NB4 (cell line): ENCODE results near the gene SLC22A2.
"Not testable (repeated sequence)": the region's sequence is repeated elsewhere in the genome, so short reads cannot be mapped to it uniquely, and the experiment has no call there.

Experiments
- TF ChIP-seq, protein P1 (sequence below): IDR thresholded peaks from 2 replicates; pipeline ENCODE4 v1.6.1; 2011; ENCODE audit warnings: low read depth, low read length
- TF ChIP-seq, protein P2 (sequence below): IDR thresholded peaks from one replicate; pipeline ENCODE4 v1.5.1; 2012; ENCODE audit warnings: low read depth, low read length

DNA sequence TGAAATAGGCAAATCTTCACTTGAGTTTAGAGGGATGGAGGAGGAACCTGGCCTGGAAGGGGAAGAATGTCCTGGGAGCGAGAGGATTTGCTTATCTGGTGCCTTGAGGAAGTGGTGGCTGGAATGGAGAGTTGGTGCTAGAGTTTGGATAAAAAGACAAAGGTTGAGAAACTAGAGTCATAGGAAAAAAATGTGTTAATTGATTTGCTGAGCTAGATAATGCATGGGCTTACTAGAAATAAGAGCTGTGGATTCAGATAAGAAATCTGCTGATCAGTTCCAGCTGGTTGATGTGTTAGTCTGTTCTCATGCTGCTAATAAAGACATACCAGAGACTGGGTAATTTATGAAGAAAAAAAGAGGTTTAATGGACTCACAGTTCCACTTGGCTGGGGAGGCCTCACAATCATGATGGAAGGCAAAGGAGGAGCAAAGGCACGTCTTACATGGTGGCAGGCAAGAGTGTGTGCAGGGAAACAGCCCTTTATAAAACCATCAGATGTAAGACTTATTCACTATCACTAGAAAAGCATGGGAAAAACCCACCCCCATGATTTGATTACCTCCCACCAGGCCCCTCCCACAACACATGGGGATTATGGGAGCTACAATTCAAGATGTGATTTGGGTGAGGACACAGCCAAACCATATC, 43.9 kb upstream of the SLC22A2 start:
- TF ChIP-seq, protein P1, sequence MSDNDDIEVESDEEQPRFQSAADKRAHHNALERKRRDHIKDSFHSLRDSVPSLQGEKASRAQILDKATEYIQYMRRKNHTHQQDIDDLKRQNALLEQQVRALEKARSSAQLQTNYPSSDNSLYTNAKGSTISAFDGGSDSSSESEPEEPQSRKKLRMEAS = not testable (repeated sequence)
- TF ChIP-seq, protein P2, sequence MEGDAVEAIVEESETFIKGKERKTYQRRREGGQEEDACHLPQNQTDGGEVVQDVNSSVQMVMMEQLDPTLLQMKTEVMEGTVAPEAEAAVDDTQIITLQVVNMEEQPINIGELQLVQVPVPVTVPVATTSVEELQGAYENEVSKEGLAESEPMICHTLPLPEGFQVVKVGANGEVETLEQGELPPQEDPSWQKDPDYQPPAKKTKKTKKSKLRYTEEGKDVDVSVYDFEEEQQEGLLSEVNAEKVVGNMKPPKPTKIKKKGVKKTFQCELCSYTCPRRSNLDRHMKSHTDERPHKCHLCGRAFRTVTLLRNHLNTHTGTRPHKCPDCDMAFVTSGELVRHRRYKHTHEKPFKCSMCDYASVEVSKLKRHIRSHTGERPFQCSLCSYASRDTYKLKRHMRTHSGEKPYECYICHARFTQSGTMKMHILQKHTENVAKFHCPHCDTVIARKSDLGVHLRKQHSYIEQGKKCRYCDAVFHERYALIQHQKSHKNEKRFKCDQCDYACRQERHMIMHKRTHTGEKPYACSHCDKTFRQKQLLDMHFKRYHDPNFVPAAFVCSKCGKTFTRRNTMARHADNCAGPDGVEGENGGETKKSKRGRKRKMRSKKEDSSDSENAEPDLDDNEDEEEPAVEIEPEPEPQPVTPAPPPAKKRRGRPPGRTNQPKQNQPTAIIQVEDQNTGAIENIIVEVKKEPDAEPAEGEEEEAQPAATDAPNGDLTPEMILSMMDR = not testable (repeated sequence)
